ENCODE data around the gene MRPL16. TPM values are rescaled to one million over a fixed set of nuclear protein-coding genes. Genes with fewer than 3 reads are reported as not detected.

MRPL16 gene
- total and polyA plus RNA-seq, 2 experiments from 2014 or later = 77.4 to 176 TPM

- H3K4me3 Mint-ChIP-seq = no peak overlapping the region
- no peak for DNase-seq (ENCODE audit: low spot score)
- H3K9me2 ChIP-seq (ENCODE audit: insufficient read depth) = no peaks in the 10 kb centered on the region
- no peaks in the 10 kb centered on the region for H3K9me3 Mint-ChIP-seq
- H3K36me3 Mint-ChIP-seq (ENCODE audit: low read depth) = peaks cover 7% of the 10 kb centered on the region; the same call in 2 of the 3 replicates
- no peaks in the 10 kb centered on the region for H3K27me3 Mint-ChIP-seq (ENCODE audit: insufficient read depth, low read depth, poor library complexity)
- H3K4me1 ChIP-seq (ENCODE audit: insufficient read depth) = no peaks in the 10 kb centered on the region
- H3K4me3 ChIP-seq = no peak overlapping the region
- H3K4me1 Mint-ChIP-seq = peaks cover 13% of the 10 kb centered on the region
- H4K20me1 ChIP-seq (replicated peaks; ENCODE audit: insufficient read depth) = peaks cover 30% of the 10 kb centered on the region
- H3F3A ChIP-seq (replicated peaks; ENCODE audit: low read depth) = no peaks in the 10 kb centered on the region
- no peaks in the 10 kb centered on the region for H3K36me3 ChIP-seq (ENCODE audit: insufficient read depth)
- no peaks in the 10 kb centered on the region for H3K27me3 ChIP-seq (ENCODE audit: insufficient read depth)
- ATAC-seq = no peak; the same call in 2 of the 3 replicates
- H3K27ac Mint-ChIP-seq = no peak overlapping the region; the same call in 1 of the 2 replicates
- H3K27ac ChIP-seq (ENCODE audit: low read depth) = no peak overlapping the region
- H2AFZ ChIP-seq = no peak overlapping the region
- TF ChIP-seq STAT1 (IDR thresholded peaks at IDR 0.05; ENCODE audit: unreplicated experiment) (no peak), REST (IDR thresholded peaks at IDR 0.05; ENCODE audit: unreplicated experiment) (no peak)
- no peak overlapping the region for H3K4me2 ChIP-seq
- H3K79me2 ChIP-seq (replicated peaks; ENCODE audit: insufficient read depth) = peaks cover 90% of the 10 kb centered on the region
Measured at GRCh38 chr11:59766542-59767224, 43.9 kb downstream of the MRPL16 start.

GRCh38 chr11:59765068-59765735 is 45.4 kb downstream of the MRPL16 start:
- no peak for ATAC-seq
- peaks cover 97% of the 10 kb centered on the region for H3K79me2 ChIP-seq (replicated peaks; ENCODE audit: insufficient read depth)
- H3K4me1 Mint-ChIP-seq = peaks cover 12% of the 10 kb centered on the region
- H3K27ac ChIP-seq (ENCODE audit: low read depth) = no peak overlapping the region
- H3K4me2 ChIP-seq = no peak overlapping the region
- no peaks in the 10 kb centered on the region for H3K9me3 Mint-ChIP-seq
- H3K9me2 ChIP-seq (ENCODE audit: insufficient read depth) = no peaks in the 10 kb centered on the region
- no peaks in the 10 kb centered on the region; the same call in 1 of the 2 replicates for H3K4me1 ChIP-seq (ENCODE audit: insufficient read depth)
- DNase-seq (ENCODE audit: low spot score) = no peak
- peaks cover 7% of the 10 kb centered on the region; the same call in 2 of the 3 replicates for H3K36me3 Mint-ChIP-seq (ENCODE audit: low read depth)
- H3K27me3 ChIP-seq (ENCODE audit: insufficient read depth) = no peaks in the 10 kb centered on the region
- H3K36me3 ChIP-seq (ENCODE audit: insufficient read depth) = no peaks in the 10 kb centered on the region
- peaks cover 36% of the 10 kb centered on the region for H4K20me1 ChIP-seq (replicated peaks; ENCODE audit: insufficient read depth)
- no peak overlapping the region for H2AFZ ChIP-seq
- no peaks in the 10 kb centered on the region for H3F3A ChIP-seq (replicated peaks; ENCODE audit: low read depth)
- H3K4me3 Mint-ChIP-seq = no peak overlapping the region
- no peak overlapping the region for H3K4me3 ChIP-seq
- H3K27ac Mint-ChIP-seq = no peak overlapping the region; the same call in 1 of the 2 replicates
- no peaks in the 10 kb centered on the region for H3K27me3 Mint-ChIP-seq (ENCODE audit: insufficient read depth, low read depth, poor library complexity)
- no peak for TF ChIP-seq ZNF462 (CRISPR knock-in tag; IDR thresholded peaks at IDR 0.05)
- no peak for TF ChIP-seq CREB1 (CRISPR knock-in tag; IDR thresholded peaks at IDR 0.05; ENCODE audit: low read depth)
- no peak for TF ChIP-seq JUNB (IDR thresholded peaks at IDR 0.05; ENCODE audit: unreplicated experiment)
- TF ChIP-seq STAT1 (IDR thresholded peaks at IDR 0.05; ENCODE audit: unreplicated experiment) = no peak
- no peak for TF ChIP-seq EZH2phosphoT487 (IDR thresholded peaks at IDR 0.05; ENCODE audit: unreplicated experiment)
- TF ChIP-seq EZH2 (IDR thresholded peaks at IDR 0.05; ENCODE audit: low read depth, unreplicated experiment) = no peak
- TF ChIP-seq ETS1 (IDR thresholded peaks at IDR 0.05) = no peak

Data from GM23338 (cell line).